ENCODE measurements around the gene DAZAP1.
A peak's percentile ranks its signal among the peaks of the same experiment; 100 is the strongest.

The DAZAP1 gene

DNA sequence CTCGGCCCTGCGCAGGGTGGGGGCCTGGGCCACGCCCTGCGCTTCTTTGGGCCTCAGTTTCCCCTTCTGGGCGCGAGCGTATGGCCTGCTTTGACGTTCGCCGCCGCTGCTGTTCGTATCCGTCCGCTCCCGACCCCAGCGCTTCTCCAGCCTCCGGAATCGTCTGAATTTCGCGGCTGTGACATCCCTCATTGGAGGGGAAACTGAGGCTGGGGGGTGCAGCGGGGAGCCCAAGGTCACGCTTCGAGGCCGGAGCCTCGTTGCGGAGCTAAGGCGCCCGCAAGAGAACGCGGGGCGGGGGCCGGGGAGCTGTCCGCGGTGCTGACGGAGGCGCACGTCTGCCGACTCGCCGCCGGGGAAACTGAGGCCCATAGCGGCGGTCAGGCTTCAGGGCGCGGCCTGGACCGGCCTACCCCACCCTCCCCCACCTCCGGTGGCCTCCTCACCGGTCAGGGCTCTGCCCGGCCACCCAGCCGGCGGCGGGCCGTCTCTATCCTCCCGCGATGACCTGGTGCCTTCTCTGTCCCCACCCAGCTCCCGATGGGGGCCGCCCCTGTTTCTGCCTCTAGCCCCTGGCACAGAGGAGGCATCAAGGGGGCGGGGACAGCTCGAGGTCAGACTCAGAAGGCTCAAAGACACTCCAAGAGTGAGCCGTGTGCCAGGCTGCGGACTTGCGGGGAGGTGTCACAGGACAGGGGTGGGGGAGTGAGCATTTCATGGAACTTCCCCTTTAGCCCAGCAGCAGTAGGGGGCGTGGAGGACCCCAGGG is 39.5 kb downstream of the DAZAP1 start:
- peaks cover 4% of the 10 kb centered on the region for H3K36me3 ChIP-seq (ENCODE audit: control insufficient read depth, insufficient read depth, low read length)
- 6% methylated on average over 63 of the region's 63 CpGs for WGBS, 2 experiments
- H3K27me3 ChIP-seq (ENCODE audit: control insufficient read depth, insufficient read depth, low read length, poor library complexity, severe bottlenecking): peaks cover 74% of the 10 kb centered on the region
- peak overlapping the region; percentile 56 for H3K4me3 ChIP-seq (ENCODE audit: insufficient read depth, low read depth, low read length)
- H3K4me1 ChIP-seq (ENCODE audit: control insufficient read depth, insufficient read depth, low read length): peaks cover 13% of the 10 kb centered on the region
- no peak overlapping the region for H3K27ac ChIP-seq (ENCODE audit: insufficient read depth, low read depth, low read length, poor library complexity, severe bottlenecking)
- H3K9me3 ChIP-seq (ENCODE audit: control insufficient read depth, low read length): no peaks in the 10 kb centered on the region

DNA sequence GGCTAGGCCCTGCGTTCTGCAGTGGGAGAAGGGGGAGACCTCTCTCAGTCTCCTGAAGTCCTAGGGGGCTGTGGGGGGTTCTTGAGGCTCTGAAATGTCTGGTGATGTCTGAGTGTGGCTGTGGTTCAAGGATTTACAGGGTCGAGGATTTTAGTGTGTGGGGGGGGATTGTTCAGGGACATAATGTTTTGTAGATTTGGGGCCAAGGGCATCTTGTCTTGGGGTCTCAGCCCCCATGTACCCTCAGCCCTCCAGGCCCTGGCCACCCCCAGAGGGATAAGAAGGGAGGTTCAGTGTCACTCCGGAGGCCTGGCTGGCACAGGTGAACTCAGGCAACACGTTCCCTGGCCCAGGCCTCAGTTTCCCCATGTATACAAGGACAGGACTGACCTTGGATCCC is 40.1 kb downstream of the DAZAP1 start:
- Histone ChIP-seq H3K27ac (ENCODE audit: insufficient read depth, low read depth, low read length, poor library complexity, severe bottlenecking) (no peak overlapping the region), H3K36me3 (ENCODE audit: control insufficient read depth, insufficient read depth, low read length) (no peaks in the 10 kb centered on the region), H3K9me3 (ENCODE audit: control insufficient read depth, low read length) (no peaks in the 10 kb centered on the region), H3K4me1 (ENCODE audit: control insufficient read depth, insufficient read depth, low read length) (peaks cover 17% of the 10 kb centered on the region), H3K27me3 (ENCODE audit: control insufficient read depth, insufficient read depth, low read length, poor library complexity, severe bottlenecking) (peaks cover 79% of the 10 kb centered on the region), H3K4me3 (ENCODE audit: insufficient read depth, low read depth, low read length) (no peak overlapping the region)
- 36 to 39% methylated on average over 4 of the region's 4 CpGs for WGBS, 2 experiments

DNA sequence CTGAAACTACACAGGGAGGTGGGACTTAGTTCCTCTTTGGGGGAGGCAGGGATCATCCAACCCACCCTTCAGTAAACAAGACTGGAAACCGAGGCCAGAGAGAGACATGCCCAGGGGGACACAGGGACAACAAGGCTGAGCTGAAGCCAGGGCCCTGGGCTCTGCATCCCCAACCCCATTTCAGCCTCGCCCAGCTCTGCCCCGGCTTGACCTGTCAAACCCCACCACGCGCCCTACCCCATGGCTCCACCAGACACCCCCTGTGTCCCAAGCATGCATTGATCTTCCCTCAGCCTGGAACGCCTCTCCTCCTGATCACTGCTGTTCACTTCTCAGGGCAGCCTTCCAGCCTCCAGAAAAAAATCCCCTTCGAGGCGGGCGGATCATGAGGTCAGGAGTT is 40.6 kb downstream of the DAZAP1 start:
- Histone ChIP-seq H3K4me3 (ENCODE audit: insufficient read depth, low read depth, low read length) (no peak overlapping the region), H3K27me3 (ENCODE audit: control insufficient read depth, insufficient read depth, low read length, poor library complexity, severe bottlenecking) (peaks cover 84% of the 10 kb centered on the region), H3K4me1 (ENCODE audit: control insufficient read depth, insufficient read depth, low read length) (peaks cover 21% of the 10 kb centered on the region), H3K36me3 (ENCODE audit: control insufficient read depth, insufficient read depth, low read length) (no peaks in the 10 kb centered on the region), H3K27ac (ENCODE audit: insufficient read depth, low read depth, low read length, poor library complexity, severe bottlenecking) (no peak overlapping the region), H3K9me3 (ENCODE audit: control insufficient read depth, low read length) (no peaks in the 10 kb centered on the region)
- 84 to 85% methylated on average over 9 of the region's 9 CpGs for WGBS, 2 experiments

- H3K36me3 ChIP-seq (ENCODE audit: control insufficient read depth, insufficient read depth, low read length): no peaks in the 10 kb centered on the region
- H3K27me3 ChIP-seq (ENCODE audit: control insufficient read depth, insufficient read depth, low read length, poor library complexity, severe bottlenecking): peaks cover 96% of the 10 kb centered on the region
- WGBS, 2 experiments: 10% methylated on average over 74 of the region's 74 CpGs
- peaks cover 25% of the 10 kb centered on the region for H3K4me1 ChIP-seq (ENCODE audit: control insufficient read depth, insufficient read depth, low read length)
- no peak within 1 kb of the TSS for H3K27ac ChIP-seq (ENCODE audit: insufficient read depth, low read depth, low read length, poor library complexity, severe bottlenecking)
- peak within 1 kb of the TSS; percentile 30 for H3K4me3 ChIP-seq (ENCODE audit: insufficient read depth, low read depth, low read length)
- no peaks in the 10 kb centered on the region for H3K9me3 ChIP-seq (ENCODE audit: control insufficient read depth, low read length)
Observed at GRCh38 chr19:1449467-1450442, 42.4 kb downstream of the DAZAP1 start, which contains the start of gene APC2. TSS of gene APC2 (plus strand) at chr19:1450121. CDS start at chr19:1453002, 2,881 bp downstream.

DNA sequence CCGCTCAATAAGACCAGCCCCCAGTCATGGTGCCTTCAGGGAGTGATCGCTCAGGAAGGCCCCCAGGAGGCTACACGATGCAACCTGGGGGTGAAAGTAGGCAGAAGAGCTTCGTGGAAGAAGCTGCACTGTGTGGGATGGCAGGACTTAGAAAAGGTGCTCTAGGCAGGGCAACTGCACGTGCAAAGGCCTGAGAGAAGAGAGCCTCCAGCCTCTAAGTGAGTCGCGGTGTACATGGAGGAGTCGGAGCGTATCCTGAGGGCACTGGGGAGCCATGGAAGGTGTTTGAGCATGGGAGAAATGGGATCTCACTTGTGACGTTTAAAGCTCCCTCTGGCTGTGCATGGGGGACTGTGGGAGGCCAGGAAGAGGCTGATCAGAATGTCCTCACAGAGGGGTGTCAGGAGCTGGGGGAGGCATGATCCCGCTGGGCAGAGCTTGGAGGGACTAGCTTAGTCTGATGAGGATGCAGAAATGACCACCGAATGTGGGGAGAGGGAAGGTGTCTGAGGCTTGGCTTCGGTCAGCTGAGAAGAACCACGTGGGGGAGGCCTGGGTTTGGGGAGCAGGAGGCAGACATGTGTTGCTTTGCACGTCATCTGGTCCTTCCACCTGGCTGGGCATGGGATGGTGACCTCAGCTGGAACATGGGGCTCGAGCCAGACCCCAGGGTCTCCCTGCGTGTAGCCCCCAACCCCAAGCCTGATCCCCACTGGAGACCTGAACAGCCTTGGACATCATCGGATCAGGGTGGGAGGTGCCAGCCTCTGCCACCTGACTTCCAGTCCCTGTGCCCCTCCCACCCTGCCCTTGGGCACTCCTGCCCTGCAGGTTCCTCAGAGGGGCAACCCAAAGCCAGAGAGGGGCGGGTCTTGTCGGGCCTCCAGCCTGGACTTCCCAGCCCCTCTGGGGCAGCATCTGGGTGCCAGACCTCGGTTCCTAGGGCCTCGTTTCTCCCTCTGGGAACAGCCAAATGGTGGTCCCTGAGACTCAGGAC is 43.6 kb downstream of the DAZAP1 start:
- H3K27me3 ChIP-seq (ENCODE audit: control insufficient read depth, insufficient read depth, low read length, poor library complexity, severe bottlenecking): peaks cover 96% of the 10 kb centered on the region
- peak overlapping the region; percentile 42 for H3K27ac ChIP-seq (ENCODE audit: insufficient read depth, low read depth, low read length, poor library complexity, severe bottlenecking)
- WGBS, 2 experiments: 60 to 62% methylated on average over 22 of the region's 22 CpGs
- H3K36me3 ChIP-seq (ENCODE audit: control insufficient read depth, insufficient read depth, low read length): peaks cover 3% of the 10 kb centered on the region
- peak overlapping the region; percentile 30 for H3K4me3 ChIP-seq (ENCODE audit: insufficient read depth, low read depth, low read length)
- H3K4me1 ChIP-seq (ENCODE audit: control insufficient read depth, insufficient read depth, low read length): peaks cover 25% of the 10 kb centered on the region
- H3K9me3 ChIP-seq (ENCODE audit: control insufficient read depth, low read length): no peaks in the 10 kb centered on the region

DNA sequence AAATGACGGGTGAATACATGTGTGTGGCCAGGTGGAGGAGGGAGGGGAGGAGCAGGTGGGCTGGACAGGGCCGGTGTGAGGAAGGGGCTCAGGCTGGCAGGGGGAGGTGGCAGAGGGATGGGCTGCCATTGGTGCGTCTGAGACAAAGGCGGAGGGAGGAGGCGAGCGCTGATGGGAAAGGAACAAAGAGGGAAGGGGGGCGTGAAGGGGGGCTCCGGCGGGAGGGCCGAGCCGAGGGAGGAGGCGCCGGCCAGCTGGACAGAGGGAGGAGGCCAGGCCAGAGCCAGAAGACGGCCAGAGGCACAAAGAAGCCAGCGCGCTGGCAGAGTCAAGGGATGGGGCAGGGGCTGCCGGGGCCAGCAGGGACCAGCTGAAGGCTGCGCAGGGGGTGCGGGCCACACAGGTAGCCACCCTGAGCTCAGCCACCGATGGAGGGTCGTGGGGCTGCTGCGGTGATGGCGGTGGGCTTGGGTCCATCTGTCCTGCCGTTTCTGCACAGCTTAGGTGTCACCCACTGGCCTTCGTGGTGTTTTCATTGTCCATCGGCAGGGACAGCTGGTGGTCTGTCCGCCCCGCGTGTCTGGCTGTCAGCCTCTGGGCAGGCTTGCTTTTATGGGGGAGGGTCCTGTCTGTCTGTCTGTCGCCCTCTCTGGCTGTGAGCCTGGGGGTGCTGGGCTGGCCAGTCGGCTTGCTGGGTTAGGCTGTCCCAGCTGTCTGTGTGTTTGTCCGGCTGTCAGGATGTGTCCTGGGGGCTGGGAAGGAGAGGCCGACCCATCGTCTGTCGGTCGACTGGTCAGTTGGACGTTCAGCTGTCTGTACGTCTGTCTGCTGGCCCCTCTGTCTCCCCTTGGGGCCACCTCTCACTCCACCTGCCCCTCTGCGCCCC is 44.8 kb downstream of the DAZAP1 start:
- Histone ChIP-seq H3K27me3 (ENCODE audit: control insufficient read depth, insufficient read depth, low read length, poor library complexity, severe bottlenecking) (peaks cover 94% of the 10 kb centered on the region), H3K9me3 (ENCODE audit: control insufficient read depth, low read length) (no peaks in the 10 kb centered on the region), H3K27ac (ENCODE audit: insufficient read depth, low read depth, low read length, poor library complexity, severe bottlenecking) (peak overlapping the region; percentile 42), H3K4me1 (ENCODE audit: control insufficient read depth, insufficient read depth, low read length) (peaks cover 17% of the 10 kb centered on the region), H3K36me3 (ENCODE audit: control insufficient read depth, insufficient read depth, low read length) (peaks cover 3% of the 10 kb centered on the region), H3K4me3 (ENCODE audit: insufficient read depth, low read depth, low read length) (peak overlapping the region; percentile 15)
- 38 to 41% methylated on average over 39 of the region's 39 CpGs for WGBS, 2 experiments

GRCh38 chr19:1452802-1453524 is 45.6 kb downstream of the DAZAP1 start:
- WGBS, 2 experiments: 74 to 76% methylated on average over 30 of the region's 30 CpGs
- Histone ChIP-seq H3K4me3 (ENCODE audit: insufficient read depth, low read depth, low read length) (peak overlapping the region; percentile 15), H3K27ac (ENCODE audit: insufficient read depth, low read depth, low read length, poor library complexity, severe bottlenecking) (peak overlapping the region; percentile 36)

DNA sequence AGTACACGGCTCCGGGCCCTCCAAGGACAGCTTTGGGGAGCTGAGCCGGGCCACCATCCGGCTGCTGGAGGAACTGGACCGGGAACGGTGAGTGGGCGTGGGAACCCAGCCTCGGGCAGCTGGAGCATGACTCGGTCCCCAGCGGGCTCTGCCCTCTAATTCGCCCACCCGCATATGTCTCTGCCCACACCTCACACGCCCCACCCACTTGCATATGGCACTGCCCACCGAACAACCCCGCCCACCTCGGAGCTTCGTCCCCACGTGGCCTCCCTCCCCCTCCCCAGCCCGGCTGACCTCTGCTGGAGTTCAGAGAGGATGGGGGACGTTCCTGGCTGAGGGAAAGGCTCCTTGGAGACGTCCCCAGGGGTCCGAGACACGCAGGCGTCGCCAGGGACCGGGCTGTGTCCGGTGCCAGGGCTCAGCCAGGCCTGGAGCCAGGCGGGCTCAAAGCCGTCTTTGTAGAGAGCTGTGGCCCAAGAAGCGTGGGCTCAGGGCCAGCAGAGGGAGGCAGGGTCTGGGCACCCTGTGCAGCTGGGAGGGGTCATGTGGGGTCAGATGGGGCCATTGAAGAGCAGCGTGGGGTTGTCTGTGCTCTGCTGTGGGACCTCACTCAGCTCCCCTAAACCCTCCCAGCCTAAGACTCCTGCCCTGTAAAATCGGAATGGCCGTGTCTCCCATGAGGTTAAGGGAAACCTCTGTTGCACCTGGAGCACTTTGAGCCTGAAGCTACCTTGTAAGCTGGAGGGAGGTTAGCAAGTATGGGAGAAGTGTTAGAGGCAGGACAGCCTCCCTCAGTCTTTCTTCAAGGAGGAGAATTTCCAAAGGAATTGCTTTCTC is 46.4 kb downstream of the DAZAP1 start:
- H3K36me3 ChIP-seq (ENCODE audit: control insufficient read depth, insufficient read depth, low read length): peaks cover 3% of the 10 kb centered on the region
- no peaks in the 10 kb centered on the region for H3K9me3 ChIP-seq (ENCODE audit: control insufficient read depth, low read length)
- peaks cover 81% of the 10 kb centered on the region for H3K27me3 ChIP-seq (ENCODE audit: control insufficient read depth, insufficient read depth, low read length, poor library complexity, severe bottlenecking)
- WGBS, 2 experiments: 47 to 53% methylated on average over 33 of the region's 33 CpGs
- peaks cover 15% of the 10 kb centered on the region for H3K4me1 ChIP-seq (ENCODE audit: control insufficient read depth, insufficient read depth, low read length)
- no peak overlapping the region for H3K27ac ChIP-seq (ENCODE audit: insufficient read depth, low read depth, low read length, poor library complexity, severe bottlenecking)
- H3K4me3 ChIP-seq (ENCODE audit: insufficient read depth, low read depth, low read length): no peak overlapping the region

More at GRCh38 chr19:1452802-1453524, 45.6 kb downstream of the DAZAP1 start:
- no peaks in the 10 kb centered on the region for H3K9me3 ChIP-seq (ENCODE audit: control insufficient read depth, low read length)
- H3K27me3 ChIP-seq (ENCODE audit: control insufficient read depth, insufficient read depth, low read length, poor library complexity, severe bottlenecking): peaks cover 89% of the 10 kb centered on the region
- peaks cover 3% of the 10 kb centered on the region for H3K36me3 ChIP-seq (ENCODE audit: control insufficient read depth, insufficient read depth, low read length)
- peaks cover 15% of the 10 kb centered on the region for H3K4me1 ChIP-seq (ENCODE audit: control insufficient read depth, insufficient read depth, low read length)
